NCI-H146 treated with DMSO at 0.1 percent for 48 hours (cell line): ENCODE results near the gene CWF19L2.
"Not testable (repeated sequence)": the region's sequence is repeated elsewhere in the genome, so short reads cannot be mapped to it uniquely, and the experiment has no call there.

Source experiments
- DNase-seq: peaks from one replicate; lab custom pipeline; 2025; ENCODE audit not compliant: unreplicated experiment; lab: John Stamatoyannopoulos, UW

Gene CWF19L2

GRCh38 chr11:107439586-107440167 lies 17.9 kb downstream of the CWF19L2 start:
- no peak for DNase-seq

DNA sequence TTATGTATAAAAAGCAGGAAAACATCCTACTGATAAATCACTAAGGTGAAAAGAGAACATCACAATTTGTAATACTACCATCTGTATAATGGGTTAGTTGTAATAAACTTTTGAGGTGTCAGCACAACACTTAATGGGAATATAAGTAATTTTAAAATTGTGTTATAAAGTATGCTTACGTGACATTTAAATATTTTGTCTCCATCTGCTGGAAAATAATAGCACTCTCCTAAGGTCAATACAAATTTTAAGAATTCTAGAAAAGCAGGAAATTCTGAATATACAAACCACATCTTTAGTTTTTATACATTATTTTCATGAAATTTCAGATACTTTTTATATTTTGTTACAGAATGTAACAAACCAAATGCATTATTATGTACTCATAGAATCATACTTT lies 19.5 kb downstream of the CWF19L2 start:
- no peak for DNase-seq

DNA sequence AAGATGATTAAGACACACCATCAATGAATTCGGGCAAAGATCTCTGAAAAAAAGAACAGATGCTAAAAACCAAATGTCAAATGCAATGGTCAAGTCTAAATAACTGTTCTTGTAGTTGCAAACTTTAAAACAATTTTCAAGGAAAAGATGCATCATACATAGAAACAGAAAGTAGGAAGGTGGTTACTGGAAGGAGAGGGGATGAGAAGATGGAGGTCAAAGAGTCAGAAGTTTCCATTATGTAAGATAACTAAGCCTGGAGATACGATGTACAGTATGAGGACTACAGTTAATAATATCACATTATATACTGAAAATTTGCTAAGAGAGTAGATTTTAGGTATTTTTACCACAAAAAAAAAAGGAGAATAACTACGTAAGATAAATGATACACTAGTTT lies 27.1 kb downstream of the CWF19L2 start:
- DNase-seq, result no peak

DNA sequence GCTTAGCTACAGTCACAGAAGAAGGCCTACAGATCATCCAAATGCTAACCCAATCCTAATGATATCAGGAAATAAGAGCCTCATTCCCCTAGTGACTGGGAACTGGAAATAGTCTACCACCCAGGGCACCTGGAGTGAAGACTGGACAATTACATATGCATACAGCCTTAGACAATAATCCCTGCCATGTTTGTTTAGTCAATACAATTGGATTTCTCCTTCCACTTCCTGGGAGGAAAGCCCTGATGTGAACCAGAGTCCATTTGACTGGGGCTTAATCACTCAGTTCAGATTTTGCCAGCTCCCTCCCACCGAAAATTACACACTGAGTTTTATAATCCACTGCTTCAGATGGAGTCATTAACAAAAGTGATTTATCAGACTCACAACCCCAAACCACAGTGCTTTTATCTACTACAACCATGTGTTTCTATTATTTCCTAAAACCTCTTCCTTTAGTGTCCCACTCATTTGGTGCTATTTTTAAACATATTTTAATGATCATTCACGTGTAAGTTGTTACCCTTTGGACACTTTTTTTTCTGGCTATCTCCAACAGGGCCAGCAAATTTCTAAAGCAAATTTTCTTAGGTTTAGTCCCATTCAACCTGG lies 29.9 kb downstream of the CWF19L2 start:
- peak; percentile 67 for DNase-seq

- DNase-seq, result no peak
Measured at GRCh38 chr11:107413352-107413751, 44.3 kb downstream of the CWF19L2 start.

DNA sequence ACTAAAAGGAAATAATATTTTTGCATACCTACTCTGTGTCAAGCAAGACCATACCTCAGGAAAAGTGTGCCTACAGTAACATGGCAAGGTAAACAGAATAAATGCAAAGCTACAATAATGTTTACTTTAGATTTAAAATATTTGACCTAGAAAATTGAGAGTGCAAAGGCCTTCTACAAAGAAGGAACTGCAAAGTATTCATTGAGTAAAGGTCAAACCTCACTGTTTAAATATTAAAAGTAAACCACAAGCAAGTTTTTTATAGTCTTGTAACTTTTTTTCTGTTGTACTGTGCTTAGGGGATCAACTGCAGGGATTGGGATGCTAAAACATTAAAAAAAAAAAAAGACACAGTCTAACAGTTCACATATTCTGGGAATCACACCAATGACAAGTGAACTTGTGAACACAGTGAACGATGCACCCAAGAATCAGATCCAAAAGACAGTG lies 48.8 kb downstream of the CWF19L2 start:
- no peak for DNase-seq

DNA sequence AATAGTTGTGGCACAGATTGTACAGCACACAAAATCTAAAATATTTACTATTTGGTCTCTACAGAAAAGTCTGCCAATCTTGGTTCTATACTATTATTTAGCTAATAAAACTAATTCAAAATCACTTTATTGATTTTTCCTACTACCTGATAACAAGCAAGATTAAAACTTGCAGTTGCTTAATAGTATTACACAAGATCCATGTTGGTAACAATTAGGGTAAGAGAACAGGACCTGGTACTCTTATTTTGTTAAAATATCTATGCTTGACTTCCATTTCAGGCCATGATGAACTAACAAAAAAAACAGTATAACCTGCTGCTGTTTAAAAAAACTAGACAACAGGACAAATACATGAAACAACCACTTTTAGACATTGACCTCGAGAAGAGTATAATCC lies 52.4 kb downstream of the CWF19L2 start:
- DNase-seq, result no peak

DNA sequence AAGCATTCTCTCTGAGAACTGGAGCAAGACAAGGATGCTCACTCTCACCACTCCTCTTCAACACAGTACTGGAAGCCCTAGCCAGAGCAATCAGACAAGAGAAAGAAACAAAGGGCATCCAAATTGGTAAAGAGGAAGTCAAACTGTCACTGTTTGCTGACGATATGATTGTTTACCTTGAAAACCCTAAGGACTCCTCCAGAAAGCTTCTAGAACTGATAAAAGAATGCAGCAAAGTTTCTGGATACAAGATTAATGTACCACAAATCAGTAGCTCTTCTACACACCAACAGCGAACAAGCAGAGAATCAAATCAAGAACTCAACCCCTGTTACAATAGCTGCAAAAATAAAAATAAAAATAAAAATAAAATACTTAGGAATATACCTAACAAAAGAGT lies 56.5 kb downstream of the CWF19L2 start:
- not testable (repeated sequence) for DNase-seq

- DNase-seq, result no peak
Measured at GRCh38 chr11:107397357-107397756, 60.3 kb downstream of the CWF19L2 start.

- no peak for DNase-seq
Measured at GRCh38 chr11:107392611-107393010, 65.0 kb downstream of the CWF19L2 start.

DNA sequence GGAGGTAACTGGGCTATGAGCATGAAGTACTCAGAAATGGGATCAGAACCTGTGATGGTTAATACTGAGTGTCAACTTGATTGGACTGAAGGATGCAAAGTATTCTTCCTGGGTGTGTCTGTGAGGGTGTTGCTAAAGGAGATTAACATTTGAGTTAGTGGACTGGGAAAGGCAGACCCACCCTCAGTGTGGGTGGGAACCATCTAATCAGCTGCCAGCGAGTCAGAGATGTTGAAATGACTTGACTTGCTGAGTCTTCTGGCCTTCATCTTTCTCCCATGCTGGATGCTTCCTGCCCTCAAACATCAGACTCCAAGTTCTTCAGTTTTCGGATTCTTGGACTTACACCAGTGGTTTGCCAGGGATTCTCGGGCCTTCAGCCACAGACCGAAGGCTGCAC lies 66.9 kb downstream of the CWF19L2 start:
- DNase-seq, result not testable (repeated sequence)

- DNase-seq, result no peak
Measured at GRCh38 chr11:107387666-107388065, 70.0 kb downstream of the CWF19L2 start.

DNA sequence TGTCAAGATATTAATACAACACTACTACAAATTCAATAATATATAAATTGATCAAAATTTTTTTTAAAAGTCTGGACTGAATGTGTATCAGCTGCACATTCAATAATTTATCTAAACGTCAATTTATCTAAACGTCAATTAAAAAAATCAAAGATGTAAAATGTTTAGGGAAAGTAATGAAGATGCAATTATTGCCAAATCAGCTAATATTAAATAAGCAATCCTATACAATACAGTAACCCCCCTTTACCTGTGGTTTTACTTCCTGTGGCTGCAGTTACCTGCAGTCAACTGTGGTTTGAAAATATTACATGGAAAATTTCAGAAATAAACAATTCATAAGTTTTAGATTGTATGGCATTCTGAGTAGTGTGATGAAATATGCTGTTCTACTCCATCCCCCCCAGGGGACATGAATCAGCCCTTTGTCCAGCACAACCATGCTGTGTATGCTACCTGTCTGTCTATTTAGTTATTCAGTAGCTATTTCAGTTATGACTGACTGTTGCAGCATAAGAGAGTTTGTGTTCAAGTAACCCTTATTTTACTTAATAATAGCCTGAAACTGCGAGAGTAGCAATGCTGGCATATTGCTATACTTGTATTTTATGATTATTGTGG lies 72.2 kb downstream of the CWF19L2 start:
- no peak for DNase-seq

DNA sequence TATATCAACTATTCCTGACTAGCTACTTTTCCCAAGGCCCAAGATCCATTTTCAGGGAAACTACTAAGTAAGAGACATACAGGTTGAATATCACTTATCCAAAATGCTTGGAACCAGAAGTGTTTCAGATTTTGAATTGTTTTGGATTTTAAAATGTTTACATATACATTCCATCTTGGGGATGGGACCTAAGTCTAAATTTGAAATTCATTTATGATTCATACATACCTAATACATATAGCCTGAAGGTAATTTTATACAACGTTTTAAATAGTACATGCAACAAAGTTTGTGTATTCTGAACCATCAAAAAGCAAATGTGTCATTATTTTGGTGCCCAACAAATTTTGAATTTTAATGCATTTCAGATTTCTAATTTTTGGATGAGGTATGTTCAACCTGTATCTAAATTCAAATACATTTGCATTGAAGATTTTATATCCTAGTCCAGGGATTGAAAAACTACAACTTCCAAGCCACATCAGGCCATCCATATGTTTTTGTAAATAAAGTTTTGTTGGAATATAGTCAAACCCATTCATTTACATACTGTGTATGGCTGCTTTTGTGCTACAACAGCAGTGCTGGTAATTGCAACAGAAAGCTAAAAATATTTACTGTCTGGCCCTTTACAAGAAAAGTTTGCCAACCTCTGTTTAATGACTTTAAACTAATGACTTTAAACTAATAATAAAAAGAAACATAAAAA lies 73.3 kb downstream of the CWF19L2 start:
- DNase-seq, result no peak

- DNase-seq, result no peak
Measured at GRCh38 chr11:107372439-107372838, 85.2 kb downstream of the CWF19L2 start.

DNA sequence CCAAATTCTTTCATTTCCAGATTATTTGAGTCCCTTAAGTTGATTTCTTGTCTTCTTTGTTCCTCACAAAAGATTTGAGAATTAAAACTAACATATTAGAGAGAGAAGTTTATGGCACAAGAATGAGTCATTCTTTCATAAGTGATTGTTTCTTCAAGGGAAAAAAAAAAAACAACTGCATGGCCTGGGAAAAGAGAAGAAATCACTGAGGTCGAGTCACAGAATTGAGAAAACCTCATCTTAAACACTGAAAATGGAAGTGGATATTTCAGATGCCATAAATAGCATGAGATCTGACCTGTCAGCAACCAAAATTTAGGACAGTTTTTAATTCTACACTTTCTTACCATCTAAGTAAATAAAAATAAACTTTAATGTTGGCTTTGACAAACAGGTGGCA lies 87.2 kb downstream of the CWF19L2 start:
- no peak for DNase-seq

- DNase-seq, result no peak
Measured at GRCh38 chr11:107359701-107360100, 97.9 kb downstream of the CWF19L2 start.

GRCh38 chr11:107357877-107358276 lies 99.7 kb downstream of the CWF19L2 start:
- no peak for DNase-seq

DNA sequence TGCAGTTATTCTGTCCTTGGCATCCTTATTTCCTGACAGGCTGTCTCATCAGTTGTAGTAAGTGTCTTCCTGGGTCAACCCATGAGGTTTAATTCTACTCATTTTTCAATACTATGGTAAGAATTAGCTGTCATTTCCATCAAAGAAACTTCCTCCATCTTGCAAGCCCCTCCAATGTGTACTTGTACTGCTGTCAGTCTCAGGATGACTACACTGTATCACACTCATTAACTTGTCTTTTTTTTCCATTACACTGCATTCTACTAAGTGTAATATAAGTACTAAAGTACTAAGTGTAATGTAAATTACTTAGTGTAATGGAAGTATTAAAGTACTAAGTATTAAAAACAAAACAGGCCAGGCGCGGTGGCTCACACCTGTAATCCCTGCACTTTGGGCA lies 102.8 kb downstream of the CWF19L2 start:
- no peak for DNase-seq

DNA sequence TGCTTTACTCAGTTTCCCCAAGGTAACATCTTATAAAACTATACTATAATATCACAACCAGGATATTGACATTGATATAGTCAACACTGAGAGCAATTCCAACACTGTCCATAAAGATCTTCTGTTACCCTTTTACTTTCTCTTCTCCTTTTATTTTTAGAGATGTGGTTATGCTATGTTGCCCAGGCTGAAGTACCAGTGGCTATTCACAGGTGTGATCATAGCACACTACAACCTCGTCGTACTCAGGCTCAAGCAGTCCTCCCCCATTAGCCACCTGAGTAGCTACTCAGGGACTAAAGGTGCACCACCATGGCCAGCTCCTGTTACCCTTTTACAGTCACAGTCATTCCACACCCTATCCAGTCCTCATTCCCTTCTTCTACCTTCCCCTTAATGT lies 119.7 kb downstream of the CWF19L2 start:
- no peak for DNase-seq

DNA sequence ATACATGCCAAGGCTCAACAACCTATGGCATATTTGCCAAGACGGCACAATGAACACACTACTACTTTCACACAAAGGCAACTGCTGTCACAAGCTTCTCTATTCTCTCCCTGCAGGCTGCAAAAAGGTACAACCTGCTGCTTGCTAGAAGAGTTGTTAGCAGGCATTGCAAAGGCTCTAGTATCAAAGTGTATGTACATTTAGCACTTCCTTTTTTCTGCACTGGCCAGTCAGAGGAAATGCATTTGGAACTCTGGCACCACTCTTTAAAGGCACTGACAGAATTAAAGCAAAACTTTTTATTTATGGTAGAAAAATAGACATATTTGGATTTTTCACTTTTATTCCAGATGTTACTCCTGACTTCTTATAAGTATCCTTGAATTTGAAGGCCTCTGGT lies 125.9 kb downstream of the CWF19L2 start:
- no peak for DNase-seq

- no peak for DNase-seq
Measured at GRCh38 chr11:107329164-107329563, 128.5 kb downstream of the CWF19L2 start.
